IMR-90 (cell line): Measurements from ENCODE around the gene EPHB6. TPM values are rescaled to one million over a fixed set of nuclear protein-coding genes. Genes with fewer than 3 reads are reported as not detected.

Experiments used
- ATAC-seq: fragments of 200-7000 bp; cut with Tn5 transposase; 2 replicates; pipeline ENCODE4 v1.9.1; 2020; ENCODE audit warnings: low read depth, mild to moderate bottlenecking, moderate library complexity
- BruUV-seq: library from RNA; stranded (reverse); fragments of 400-500 nt; replicated peaks from 2 replicates; lab custom pipeline; 2021; lab: Mats Ljungman, UMichigan
- CTCF ChIA-PET: fragments of 300-600 bp; formaldehyde crosslinking; extraction: SDS; loops from one replicate; lab custom pipeline; 2021; ENCODE audit warnings: antibody characterized with exemption; lab: Yijun Ruan, JAX
- POLR2A ChIA-PET: fragments of 300-600 bp; sonication (Branson Sonifier 250); formaldehyde crosslinking; loops from one replicate; lab custom pipeline; 2022; ENCODE audit warnings: antibody characterized with exemption; ENCODE audit not compliant: unreplicated experiment; lab: Charles Lee
- DNase-seq: peaks from one replicate; pipeline ENCODE4 v3.0.0; 2013
- H2AFZ ChIP-seq: replicated peaks from 2 replicates; pipeline ENCODE3; 2013; ENCODE audit warnings: low read length, mild to moderate bottlenecking; ENCODE audit not compliant: poor library complexity
- H2AK5ac ChIP-seq: 2 replicates; pipeline ENCODE4 v1.6.1; 2013; ENCODE audit warnings: low read depth, low read length, inconsistent platforms
- H2AK9ac ChIP-seq: replicated peaks from 2 replicates; pipeline ENCODE3; 2013; ENCODE audit warnings: mild to moderate bottlenecking, low read depth, low read length, moderate library complexity; ENCODE audit not compliant: poor library complexity
- H2BK120ac ChIP-seq: 2 replicates; pipeline ENCODE4 v1.6.1; 2013; ENCODE audit warnings: low read depth, low read length, inconsistent platforms
- H2BK15ac ChIP-seq: 3 replicates; pipeline ENCODE4 v1.6.1; 2013; ENCODE audit warnings: low read depth, low read length, inconsistent platforms
- H2BK20ac ChIP-seq: 2 replicates; pipeline ENCODE4 v1.6.1; 2013; ENCODE audit warnings: low read depth, mild to moderate bottlenecking, inconsistent platforms, low read length, moderate library complexity
- H2BK5ac ChIP-seq: 2 replicates; pipeline ENCODE4 v1.6.1; 2013; ENCODE audit warnings: mild to moderate bottlenecking, low read depth, low read length, inconsistent platforms; ENCODE audit not compliant: poor library complexity, severe bottlenecking
- H3K14ac ChIP-seq: replicated peaks from 2 replicates; pipeline ENCODE4 v1.6.1; 2013; ENCODE audit warnings: low read depth, low read length, inconsistent platforms
- H3K18ac ChIP-seq: 2 replicates; pipeline ENCODE4 v1.6.1; 2013; ENCODE audit warnings: low read depth, low read length, control low read depth
- H3K23ac ChIP-seq: 2 replicates; pipeline ENCODE4 v1.6.1; 2013; ENCODE audit warnings: low read depth, low read length, inconsistent platforms
- H3K27ac ChIP-seq: 2 replicates; pipeline ENCODE4 v1.5.1; 2013; ENCODE audit warnings: mild to moderate bottlenecking, control low read depth, low read length; ENCODE audit not compliant: insufficient read depth
- H3K27me3 ChIP-seq: 2 replicates; pipeline ENCODE4 v1.6.1; 2013; ENCODE audit warnings: low read length; ENCODE audit not compliant: control insufficient read depth, insufficient read depth
- H3K36me3 ChIP-seq: 2 replicates; pipeline ENCODE4 v1.6.1; 2013; ENCODE audit warnings: low read length, mixed read lengths; ENCODE audit not compliant: control insufficient read depth, insufficient read depth
- H3K4ac ChIP-seq: 2 replicates; pipeline ENCODE4 v1.6.1; 2013; ENCODE audit warnings: low read depth, low read length, inconsistent platforms
- H3K4me1 ChIP-seq: 2 replicates; pipeline ENCODE4 v1.6.1; 2013; ENCODE audit warnings: low read length, mixed read lengths; ENCODE audit not compliant: control insufficient read depth, insufficient read depth
- H3K4me2 ChIP-seq: 2 replicates; pipeline ENCODE4 v1.6.1; 2013; ENCODE audit warnings: low read depth, mild to moderate bottlenecking, control low read depth, low read length, moderate library complexity
- H3K4me3 ChIP-seq: 2 replicates; pipeline ENCODE4 v1.5.1; 2013; ENCODE audit warnings: low read depth, mild to moderate bottlenecking, control low read depth, low read length, moderate library complexity; ENCODE audit not compliant: insufficient read depth
- H3K56ac ChIP-seq: 2 replicates; pipeline ENCODE4 v1.6.1; 2013; ENCODE audit warnings: low read length, inconsistent platforms; ENCODE audit not compliant: insufficient read depth; ENCODE audit errors: extremely low read depth
- H3K79me1 ChIP-seq, 2 experiments: 2 replicates each; pipeline ENCODE4 v1.6.1; 2013; ENCODE audit warnings: low read length in 2 of 2, inconsistent platforms in 1 of 2, low read depth in 1 of 2
- H3K9ac ChIP-seq: 2 replicates; pipeline ENCODE4 v1.6.1; 2013; ENCODE audit warnings: low read depth, low read length, control low read depth
- H3K9me1 ChIP-seq: 2 replicates; pipeline ENCODE4 v1.6.1; 2013; ENCODE audit warnings: low read length, inconsistent platforms; ENCODE audit not compliant: insufficient read depth
- H3K9me3 ChIP-seq: 2 replicates; pipeline ENCODE4 v1.6.1; 2013; ENCODE audit warnings: low read length; ENCODE audit not compliant: control insufficient read depth, insufficient read depth
- H4K20me1 ChIP-seq: 2 replicates; pipeline ENCODE4 v1.6.1; 2013; ENCODE audit warnings: low read length, inconsistent platforms; ENCODE audit not compliant: insufficient read depth
- H4K5ac ChIP-seq: 2 replicates; pipeline ENCODE4 v1.6.1; 2013; ENCODE audit warnings: mild to moderate bottlenecking, low read depth, low read length, control low read depth
- H4K8ac ChIP-seq, 2 experiments: 2 replicates each; pipeline ENCODE4 v1.6.1; 2013; ENCODE audit warnings: low read depth in 2 of 2, low read length in 2 of 2, control low read depth in 1 of 2, inconsistent platforms in 1 of 2
- H4K91ac ChIP-seq: 2 replicates; pipeline ENCODE4 v1.6.1; 2013; ENCODE audit warnings: low read depth, low read length, inconsistent platforms; ENCODE audit not compliant: insufficient read depth
- BHLHE40 ChIP-seq: fragments of 150-350 bp; IDR thresholded peaks from 2 replicates; pipeline ENCODE4 v1.6.1; 2016; ENCODE audit warnings: mild to moderate bottlenecking, low read depth, low read length
- CEBPB ChIP-seq: IDR thresholded peaks from 2 replicates; pipeline ENCODE4 v1.6.1; 2012; ENCODE audit warnings: low read depth, low read length, improper control_type of control experiment
- CHD1 ChIP-seq: IDR thresholded peaks from 2 replicates; pipeline ENCODE4 v1.6.1; 2012; ENCODE audit warnings: low read depth, low read length, improper control_type of control experiment
- CTCF ChIP-seq: conservative IDR thresholded peaks from 2 replicates; pipeline ENCODE4 v1.5.1; 2012; ENCODE audit warnings: mild to moderate bottlenecking, low read depth, low read length, improper control_type of control experiment
- FOS ChIP-seq: fragments of 150-350 bp; IDR thresholded peaks from 2 replicates; pipeline ENCODE4 v1.6.1; 2016; ENCODE audit warnings: low read depth, low read length
- MAFK ChIP-seq: IDR thresholded peaks from 2 replicates; pipeline ENCODE4 v1.6.1; 2012; ENCODE audit warnings: low read depth, low read length, improper control_type of control experiment
- MAZ ChIP-seq: IDR thresholded peaks from 2 replicates; pipeline ENCODE4 v1.6.1; 2012; ENCODE audit warnings: low read depth, mild to moderate bottlenecking, low read length, improper control_type of control experiment, moderate library complexity, borderline replicate concordance
- MXI1 ChIP-seq: IDR thresholded peaks from 2 replicates; pipeline ENCODE4 v1.6.1; 2012; ENCODE audit warnings: low read depth, mild to moderate bottlenecking, low read length, moderate library complexity, borderline replicate concordance
- NFE2L2 ChIP-seq: fragments of 150-350 bp; IDR thresholded peaks from 2 replicates; pipeline ENCODE4 v1.6.1; 2016; ENCODE audit warnings: low read depth, mild to moderate bottlenecking, low read length
- POLR2A ChIP-seq: IDR thresholded peaks from 2 replicates; pipeline ENCODE4 v1.6.1; 2012; ENCODE audit warnings: mild to moderate bottlenecking, low read depth, low read length
- RAD21 ChIP-seq: IDR thresholded peaks from 2 replicates; pipeline ENCODE4 v1.6.1; 2012; ENCODE audit warnings: low read length, improper control_type of control experiment
- RCOR1 ChIP-seq: IDR thresholded peaks from 2 replicates; pipeline ENCODE4 v1.6.1; 2012; ENCODE audit warnings: mild to moderate bottlenecking, low read length, improper control_type of control experiment; ENCODE audit not compliant: insufficient replicate concordance
- RFX5 ChIP-seq: IDR thresholded peaks from 2 replicates; pipeline ENCODE4 v1.8.0; 2012; ENCODE audit warnings: low read depth, mild to moderate bottlenecking, low read length, moderate library complexity
- SMC3 ChIP-seq: fragments of 150-350 bp; IDR thresholded peaks from 2 replicates; pipeline ENCODE4 v1.6.1; 2016; ENCODE audit warnings: low read depth, mild to moderate bottlenecking, antibody characterized with exemption, low read length, moderate library complexity
- WGBS, 2 experiments: methylation state at CpG; one replicate each; pipeline versions ENCODE4 v1.1.5 to v1.1.7; 2013; ENCODE audit warnings: missing lambda C conversion rate in 2 of 2; ENCODE audit not compliant: insufficient read length in 1 of 2; ENCODE audit errors: extremely low coverage in 2 of 2; 5-methylcytosine and 5-hydroxymethylcytosine counted together
- dilution Hi-C: fragments of 300-500 bp; cut with HindIII; formaldehyde crosslinking; loops from one replicate; pipeline ENCODE4 v1.14.3; 2018; ENCODE audit warnings: low sequenced_read_pairs; ENCODE audit not compliant: unreplicated experiment
- in situ Hi-C: fragments of 300-500 bp; cut with MboI; formaldehyde crosslinking; loops from 3 replicates; pipeline ENCODE4 v1.14.3; 2019; ENCODE audit warnings: low sequenced_read_pairs, inconsistent platforms, mixed read lengths
- intact Hi-C: fragments of 100-400 bp; cut with micrococcal nuclease; formaldehyde crosslinking; loops from 2 replicates; pipeline ENCODE4 v1.10.0; 2022
- polyA plus RNA-seq, 3 experiments: library from polyadenylated mRNA; depleted of rRNA; stranded (reverse); fragments of >200 nt; gene quantifications; 2 replicates each; pipeline ENCODE4 v1.2.3, GENCODE V29; 2012; ENCODE audit warnings: low replicate concordance in 1 of 3
- total RNA-seq: library from RNA; depleted of rRNA; stranded (reverse); fragments of >200 nt; gene quantifications from 2 replicates; pipeline ENCODE4 v1.2.3, GENCODE V29; 2012
- TF ChIP-seq, protein P1 (sequence below): fragments of 150-350 bp; IDR thresholded peaks from 2 replicates; pipeline ENCODE4 v1.6.1; 2016; ENCODE audit warnings: low read depth, mild to moderate bottlenecking, low read length, moderate library complexity, borderline replicate concordance
- TF ChIP-seq, protein P2 (sequence below): fragments of 150-350 bp; IDR thresholded peaks from 2 replicates; pipeline ENCODE4 v1.6.1; 2017; ENCODE audit warnings: mild to moderate bottlenecking, antibody characterized with exemption, low read length, low read depth

EPHB6 gene
- total and polyA plus RNA-seq, 2 of the 4 experiments (the other 2 are of a cell fraction) = under 0.01 to 0.60 TPM

DNA sequence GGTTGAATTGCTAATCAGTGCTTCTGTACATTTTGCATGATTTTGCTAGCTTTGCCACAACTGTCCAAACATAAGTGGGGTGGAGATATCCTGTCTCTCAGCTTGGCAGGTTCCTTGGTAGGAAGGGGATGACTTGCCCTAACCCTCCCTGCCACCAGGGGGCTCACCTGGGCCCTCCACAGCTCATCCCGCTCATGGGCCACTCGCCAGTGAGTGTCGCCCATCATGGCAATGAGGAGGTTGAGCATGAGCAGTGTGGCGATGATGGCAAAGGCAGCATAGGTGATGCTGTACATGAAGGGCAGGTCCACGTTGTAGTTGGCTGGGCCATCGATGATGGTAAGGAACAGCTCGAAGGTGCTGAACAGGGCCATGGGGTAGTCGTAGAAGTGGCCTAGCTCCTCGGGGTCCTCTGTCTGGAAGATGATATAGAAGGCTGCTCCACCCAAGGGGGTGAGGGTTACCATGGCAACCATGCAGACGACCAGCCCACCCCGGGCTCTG lies 18.5 kb downstream of the EPHB6 start:
- Histone ChIP-seq H3K9me3 (no peaks in the 10 kb centered on the region; the same call in 1 of the 2 replicates), H2BK15ac (no peak overlapping the region), H2BK120ac (no peak overlapping the region), H3K4me3 (no peak overlapping the region), H2AK5ac (no peak overlapping the region), H2BK5ac (no peak overlapping the region), H3K4me1 (no peaks in the 10 kb centered on the region), H4K20me1 (no peaks in the 10 kb centered on the region), H3K18ac (no peak overlapping the region), H2BK20ac (no peak overlapping the region), H3K4ac (no peak overlapping the region), H3K56ac (no peak overlapping the region), H3K36me3 (no peaks in the 10 kb centered on the region), H3K9ac (no peak overlapping the region), H4K91ac (no peak overlapping the region), H3K14ac (no peak overlapping the region), H3K4me2 (no peak overlapping the region), H3K27me3 (no peaks in the 10 kb centered on the region), H3K9me1 (no peaks in the 10 kb centered on the region), H4K8ac (no peak overlapping the region), H3K27ac (no peak overlapping the region), H2AK9ac (no peak overlapping the region), H4K5ac (no peak overlapping the region), H3K23ac (no peak overlapping the region), H3K79me1 (no peaks in the 10 kb centered on the region), H2AFZ (peak overlapping the region; percentile 17)
- ChIA-PET POLR2A (no interaction called here), CTCF (interaction anchor here (0.9 to 1.1 kb wide), 2 partner anchors 16 to 90 kb away, joined by 4 to 9 read pairs; no protein-coding TSS in a partner anchor)
- ATAC-seq (no peak), DNase-seq (no peak)
- 59% methylated on average over 5 of the region's 11 CpGs; no CpG with 5 or more reads in 1 of the 2 experiments for WGBS, 2 experiments
- in situ Hi-C loops = no loop called here
- no TSS peak for BruUV-seq
- TF ChIP-seq RAD21 (no peak), CTCF (no peak; the same call in 1 of the 2 replicates), CHD1 (no peak), RCOR1 (no peak), BHLHE40 (no peak), MXI1 (no peak), FOS (no peak), POLR2A (no peak), MAFK (no peak), CEBPB (no peak), RFX5 (no peak), NFE2L2 (no peak), MAZ (no peak), SMC3 (no peak)
- TF ChIP-seq, protein P1, sequence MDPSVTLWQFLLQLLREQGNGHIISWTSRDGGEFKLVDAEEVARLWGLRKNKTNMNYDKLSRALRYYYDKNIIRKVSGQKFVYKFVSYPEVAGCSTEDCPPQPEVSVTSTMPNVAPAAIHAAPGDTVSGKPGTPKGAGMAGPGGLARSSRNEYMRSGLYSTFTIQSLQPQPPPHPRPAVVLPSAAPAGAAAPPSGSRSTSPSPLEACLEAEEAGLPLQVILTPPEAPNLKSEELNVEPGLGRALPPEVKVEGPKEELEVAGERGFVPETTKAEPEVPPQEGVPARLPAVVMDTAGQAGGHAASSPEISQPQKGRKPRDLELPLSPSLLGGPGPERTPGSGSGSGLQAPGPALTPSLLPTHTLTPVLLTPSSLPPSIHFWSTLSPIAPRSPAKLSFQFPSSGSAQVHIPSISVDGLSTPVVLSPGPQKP = no peak
- TF ChIP-seq, protein P2, sequence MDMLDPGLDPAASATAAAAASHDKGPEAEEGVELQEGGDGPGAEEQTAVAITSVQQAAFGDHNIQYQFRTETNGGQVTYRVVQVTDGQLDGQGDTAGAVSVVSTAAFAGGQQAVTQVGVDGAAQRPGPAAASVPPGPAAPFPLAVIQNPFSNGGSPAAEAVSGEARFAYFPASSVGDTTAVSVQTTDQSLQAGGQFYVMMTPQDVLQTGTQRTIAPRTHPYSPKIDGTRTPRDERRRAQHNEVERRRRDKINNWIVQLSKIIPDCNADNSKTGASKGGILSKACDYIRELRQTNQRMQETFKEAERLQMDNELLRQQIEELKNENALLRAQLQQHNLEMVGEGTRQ = no peak
- intact Hi-C loops = no loop called here
- dilution Hi-C loops = no loop called here
